Gastrocnemius medialis (tissue), 4 donors: ENCODE results near the gene CC2D2B. TPM values are rescaled to one million over a fixed set of nuclear protein-coding genes. Genes with fewer than 3 reads are reported as not detected.

Experiments used
- ATAC-seq, 2 donors: fragments of 150-250 bp; one replicate each; pipeline ENCODE4 v1.9.1; 2016
- DNase-seq, 2 donors: peaks; one replicate each; pipeline ENCODE4 v3.0.0-alpha.2; 2019
- H3K27ac ChIP-seq, 4 donors: fragments of 200-600 bp; sonication (generic); 1 replicate in 1 of 4; 2 replicates in 3 of 4; pipeline ENCODE4 v1.5.1; 2016 to 2018; ENCODE audit warnings: mild to moderate bottlenecking in 2 of 4, moderate library complexity in 1 of 4
- H3K27me3 ChIP-seq, 3 donors: fragments of 200-600 bp; sonication (generic) in 2 of 3; 1 replicate in 1 of 3; 2 replicates in 2 of 3; pipeline versions ENCODE4 v1.5.1 to v1.6.0; 2016 to 2019; ENCODE audit warnings: mild to moderate bottlenecking in 1 of 3, moderate library complexity in 1 of 3
- H3K36me3 ChIP-seq, 2 donors: fragments of 200-600 bp; sonication (generic) in 1 of 2; one replicate each; pipeline ENCODE4 v1.5.1; 2017 to 2018
- H3K4me1 ChIP-seq, 2 donors: fragments of 200-600 bp; sonication (generic) in 1 of 2; one replicate each; pipeline ENCODE4 v1.5.1; 2016 to 2017; ENCODE audit warnings: mild to moderate bottlenecking in 2 of 2
- H3K4me3 ChIP-seq, 4 donors: fragments of 200-600 bp; sonication (generic) in 3 of 4; 1 replicate in 1 of 4; 2 replicates in 3 of 4; pipeline ENCODE4 v1.5.1; 2016 to 2019; ENCODE audit warnings: mild to moderate bottlenecking in 2 of 4
- H3K9me3 ChIP-seq, 3 donors: fragments of 200-600 bp; sonication (generic) in 2 of 3; 1 replicate in 1 of 3; 2 replicates in 2 of 3; pipeline ENCODE4 v1.5.1; 2016 to 2019
- CTCF ChIP-seq, 5 experiments: fragments of 450-650 bp in 3 of 5; fragments of 200-600 bp in 2 of 5; sonication (generic) in 2 of 5; IDR thresholded peaks in 4 of 5; conservative IDR thresholded peaks in 1 of 5; 1 replicate in 4 of 5; 2 replicates in 1 of 5; pipeline ENCODE4 v1.5.1; 2016 to 2019; ENCODE audit warnings: antibody characterized with exemption in 5 of 5, mild to moderate bottlenecking in 3 of 5, moderate library complexity in 3 of 5
- POLR2A ChIP-seq, 2 donors: fragments of 450-650 bp; IDR thresholded peaks; one replicate each; pipeline ENCODE4 v1.6.1; 2017; ENCODE audit warnings: antibody characterized with exemption in 2 of 2, mild to moderate bottlenecking in 2 of 2, moderate library complexity in 2 of 2
- in situ Hi-C, 4 donors: fragments of 200-750 bp; cut with MboI; loops; one replicate each; pipeline versions ENCODE4 v1.15.0 to v1.8.0; 2017; ENCODE audit warnings: low sequenced_read_pairs in 4 of 4
- intact Hi-C: fragments of 100-400 bp; cut with DNase I; formaldehyde crosslinking; loops from one replicate; pipeline ENCODE4 v1.15.1; 2023; ENCODE audit warnings: low total_unique reads
- total RNA-seq, 4 donors: library from RNA; depleted of rRNA; stranded (reverse); fragments of >200 nt; gene quantifications; one replicate each; pipeline versions ENCODE4 v1.1.0 to v1.2.3, GENCODE V29; 2016

CC2D2B gene
- total RNA-seq, 4 donors from 2014 or later, result 0.13 to 0.36 (median 0.31) TPM; not detected in 1

- TF ChIP-seq POLR2A (IDR thresholded peaks at IDR 0.05), result no peak
- no peak for TF ChIP-seq CTCF (IDR thresholded peaks at IDR 0.05 in 4 of 5, conservative IDR thresholded peaks at IDR 0.05 in 1 of 5)
- no peak overlapping the region for H3K27ac ChIP-seq
- DNase-seq, result no peak
- intact Hi-C loops (no loop called here), in situ Hi-C loops (no loop called here)
- no peaks in the 10 kb centered on the region for H3K9me3 ChIP-seq
- H3K4me1 ChIP-seq, result peaks cover 13 to 21% of the 10 kb centered on the region in 2 donors
- no peak overlapping the region for H3K4me3 ChIP-seq
- H3K36me3 ChIP-seq, result peaks cover 0 to 35% of the 10 kb centered on the region in 2 donors
- no peaks in the 10 kb centered on the region for H3K27me3 ChIP-seq
- no peak for ATAC-seq
Observed at GRCh38 chr10:96056787-96057186, 149.0 kb downstream of the CC2D2B start.

GRCh38 chr10:96061232-96061631, 153.5 kb downstream of the CC2D2B start:
- no peaks in the 10 kb centered on the region for H3K27me3 ChIP-seq
- in situ Hi-C loops (no loop called here), intact Hi-C loops (no loop called here)
- H3K9me3 ChIP-seq, result no peaks in the 10 kb centered on the region
- H3K4me1 ChIP-seq, result no peaks in the 10 kb centered on the region
- ATAC-seq (no peak), DNase-seq (no peak)
- H3K27ac ChIP-seq, result no peak overlapping the region
- TF ChIP-seq POLR2A (IDR thresholded peaks at IDR 0.05) (no peak), CTCF (IDR thresholded peaks at IDR 0.05 in 4 of 5, conservative IDR thresholded peaks at IDR 0.05 in 1 of 5) (no peak)
- no peak overlapping the region for H3K4me3 ChIP-seq
- H3K36me3 ChIP-seq, result peaks cover 0 to 35% of the 10 kb centered on the region in 2 donors

GRCh38 chr10:96072674-96073073, 164.9 kb downstream of the CC2D2B start:
- no peak for TF ChIP-seq CTCF (IDR thresholded peaks at IDR 0.05 in 4 of 5, conservative IDR thresholded peaks at IDR 0.05 in 1 of 5)
- no peak for TF ChIP-seq POLR2A (IDR thresholded peaks at IDR 0.05)
- DNase-seq, result no peak
- H3K4me3 ChIP-seq, result no peak overlapping the region
- in situ Hi-C loops (no loop called here), intact Hi-C loops (no loop called here)
- H3K27me3 ChIP-seq, result no peaks in the 10 kb centered on the region
- H3K36me3 ChIP-seq, result no peaks in the 10 kb centered on the region
- no peak for ATAC-seq
- H3K9me3 ChIP-seq, result no peaks in the 10 kb centered on the region
- H3K4me1 ChIP-seq, result no peaks in the 10 kb centered on the region
- no peak overlapping the region for H3K27ac ChIP-seq

- H3K36me3 ChIP-seq, result no peaks in the 10 kb centered on the region
- no peaks in the 10 kb centered on the region for H3K27me3 ChIP-seq
- ATAC-seq, result no peak
- no peak overlapping the region for H3K4me3 ChIP-seq
- in situ Hi-C loops, result no loop called here
- DNase-seq, result no peak
- H3K27ac ChIP-seq, result no peak overlapping the region
- TF ChIP-seq CTCF (IDR thresholded peaks at IDR 0.05 in 4 of 5, conservative IDR thresholded peaks at IDR 0.05 in 1 of 5) (no peak), POLR2A (IDR thresholded peaks at IDR 0.05) (no peak)
- no peaks in the 10 kb centered on the region for H3K4me1 ChIP-seq
- intact Hi-C loops, result no loop called here
- H3K9me3 ChIP-seq, result no peaks in the 10 kb centered on the region
Observed at GRCh38 chr10:96073722-96074121, 165.9 kb downstream of the CC2D2B start.

- TF ChIP-seq CTCF (IDR thresholded peaks at IDR 0.05 in 4 of 5, conservative IDR thresholded peaks at IDR 0.05 in 1 of 5) (no peak), POLR2A (IDR thresholded peaks at IDR 0.05) (no peak)
- H3K9me3 ChIP-seq, result no peaks in the 10 kb centered on the region
- ATAC-seq (no peak), DNase-seq (no peak)
- H3K4me1 ChIP-seq, result no peaks in the 10 kb centered on the region
- in situ Hi-C loops, result no loop called here
- H3K4me3 ChIP-seq, result no peak overlapping the region
- H3K27me3 ChIP-seq, result no peaks in the 10 kb centered on the region
- H3K36me3 ChIP-seq, result no peaks in the 10 kb centered on the region
- no peak overlapping the region for H3K27ac ChIP-seq
- intact Hi-C loops, result no loop called here
Observed at GRCh38 chr10:96074776-96075175, 167.0 kb downstream of the CC2D2B start.
